Measurements from ENCODE around the gene RASL11A.

DNA sequence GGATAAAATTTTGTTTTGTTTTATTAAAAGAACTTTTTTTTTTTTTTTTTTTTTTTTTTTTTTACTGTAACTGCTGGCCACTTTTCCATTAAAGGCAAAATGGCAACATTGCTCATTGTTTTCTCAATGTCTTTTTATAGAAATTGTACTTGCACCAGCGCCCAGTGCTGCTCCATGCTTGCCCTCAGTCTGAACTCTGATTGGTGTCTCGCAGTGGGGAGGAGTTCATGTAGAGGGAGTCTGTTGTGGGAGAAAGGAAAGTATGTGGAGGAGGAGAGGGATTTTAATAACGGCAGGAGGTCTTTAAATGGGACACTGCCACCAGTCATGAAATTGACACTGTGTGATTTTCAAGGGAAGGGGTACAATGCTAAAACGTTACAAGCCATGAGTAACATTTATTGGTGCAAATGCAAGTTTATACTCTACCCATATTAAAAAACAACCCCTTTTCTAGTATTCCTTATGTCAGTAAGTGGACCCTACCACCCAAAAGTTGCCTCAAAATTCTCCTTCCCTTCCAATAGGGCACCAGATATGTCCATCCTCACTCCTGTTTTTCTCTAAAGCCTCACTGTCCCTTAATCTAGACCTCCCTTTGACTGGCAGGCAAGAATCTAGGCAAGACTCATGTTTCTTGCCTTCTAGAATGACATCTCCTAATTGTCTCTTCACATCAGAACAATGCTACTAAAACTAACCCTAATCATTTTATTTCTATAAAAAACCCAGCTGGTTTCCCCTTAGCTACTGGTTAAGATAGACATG, 3.2 kb downstream of the RASL11A start:
- TF ChIP-seq, protein P1, sequence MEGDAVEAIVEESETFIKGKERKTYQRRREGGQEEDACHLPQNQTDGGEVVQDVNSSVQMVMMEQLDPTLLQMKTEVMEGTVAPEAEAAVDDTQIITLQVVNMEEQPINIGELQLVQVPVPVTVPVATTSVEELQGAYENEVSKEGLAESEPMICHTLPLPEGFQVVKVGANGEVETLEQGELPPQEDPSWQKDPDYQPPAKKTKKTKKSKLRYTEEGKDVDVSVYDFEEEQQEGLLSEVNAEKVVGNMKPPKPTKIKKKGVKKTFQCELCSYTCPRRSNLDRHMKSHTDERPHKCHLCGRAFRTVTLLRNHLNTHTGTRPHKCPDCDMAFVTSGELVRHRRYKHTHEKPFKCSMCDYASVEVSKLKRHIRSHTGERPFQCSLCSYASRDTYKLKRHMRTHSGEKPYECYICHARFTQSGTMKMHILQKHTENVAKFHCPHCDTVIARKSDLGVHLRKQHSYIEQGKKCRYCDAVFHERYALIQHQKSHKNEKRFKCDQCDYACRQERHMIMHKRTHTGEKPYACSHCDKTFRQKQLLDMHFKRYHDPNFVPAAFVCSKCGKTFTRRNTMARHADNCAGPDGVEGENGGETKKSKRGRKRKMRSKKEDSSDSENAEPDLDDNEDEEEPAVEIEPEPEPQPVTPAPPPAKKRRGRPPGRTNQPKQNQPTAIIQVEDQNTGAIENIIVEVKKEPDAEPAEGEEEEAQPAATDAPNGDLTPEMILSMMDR (IDR thresholded peaks at IDR 0.05): no peak
- TF ChIP-seq POLR2A (IDR thresholded peaks at IDR 0.05) (no peak), EP300 (IDR thresholded peaks at IDR 0.05; ENCODE audit: low read depth) (no peak)
